ENCODE data around the gene SLCO3A1.
"Not testable (repeated sequence)": the region's sequence is repeated elsewhere in the genome, so short reads cannot be mapped to it uniquely, and the experiment has no call there.

The SLCO3A1 gene

GRCh38 chr15:92059036-92059970, 205.8 kb downstream of the SLCO3A1 start:
- no peak for TF ChIP-seq CTCF (IDR thresholded peaks at IDR 0.05)
- Histone ChIP-seq H3K36me3 (ENCODE audit: control insufficient read depth, insufficient read depth, low read length) (no peaks in the 10 kb centered on the region), H3K27ac (no peak overlapping the region), H3K9me3 (ENCODE audit: control insufficient read depth, low read length) (no peaks in the 10 kb centered on the region), H2AFZ (no peak overlapping the region), H3K4me3 (ENCODE audit: low read depth, low read length) (no peak overlapping the region), H3K4me1 (peaks cover 2% of the 10 kb centered on the region), H3K9ac (no peak overlapping the region), H3K27me3 (ENCODE audit: control insufficient read depth, insufficient read depth, low read length) (no peaks in the 10 kb centered on the region), H3K4me2 (ENCODE audit: low read length) (no peak overlapping the region), H3K79me2 (peaks cover 7% of the 10 kb centered on the region)

DNA sequence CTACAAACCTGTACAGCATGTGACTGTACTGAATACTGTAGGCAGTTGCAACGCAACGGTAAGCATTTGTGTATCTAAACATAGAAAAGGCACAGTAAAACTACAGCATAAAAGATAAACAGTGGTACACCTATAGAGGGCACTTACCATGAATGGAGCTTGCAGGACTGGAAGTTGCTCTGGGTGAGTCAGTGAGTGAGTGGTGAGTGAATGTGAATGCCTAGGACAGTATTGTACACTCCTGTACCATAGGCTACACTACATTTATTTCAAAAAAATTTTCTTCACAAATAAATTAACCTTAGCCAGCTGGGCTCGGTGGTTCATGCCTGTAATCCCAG, 206.4 kb downstream of the SLCO3A1 start:
- H3K79me2 ChIP-seq; H3K4me3 ChIP-seq (ENCODE audit: low read depth, low read length); H3K9me3 ChIP-seq (ENCODE audit: control insufficient read depth, low read length); H3K4me1 ChIP-seq; H3K27me3 ChIP-seq (ENCODE audit: control insufficient read depth, insufficient read depth, low read length); H3K9ac ChIP-seq; H3K36me3 ChIP-seq (ENCODE audit: control insufficient read depth, insufficient read depth, low read length); H3K27ac ChIP-seq; H2AFZ ChIP-seq; H3K4me2 ChIP-seq (ENCODE audit: low read length): not testable (repeated sequence)

- no peak overlapping the region for H3K27ac ChIP-seq
- H3K9ac ChIP-seq = no peak overlapping the region
- no peaks in the 10 kb centered on the region for H3K9me3 ChIP-seq (ENCODE audit: control insufficient read depth, low read length)
- peaks cover 9% of the 10 kb centered on the region for H3K79me2 ChIP-seq
- H3K4me2 ChIP-seq (ENCODE audit: low read length) = no peak overlapping the region
- H3K4me3 ChIP-seq (ENCODE audit: low read depth, low read length) = no peak overlapping the region
- no peak for TF ChIP-seq CTCF (IDR thresholded peaks at IDR 0.05)
- peaks cover 2% of the 10 kb centered on the region for H3K4me1 ChIP-seq
- H3K36me3 ChIP-seq (ENCODE audit: control insufficient read depth, insufficient read depth, low read length) = no peaks in the 10 kb centered on the region
- no peaks in the 10 kb centered on the region for H3K27me3 ChIP-seq (ENCODE audit: control insufficient read depth, insufficient read depth, low read length)
- no peak overlapping the region for H2AFZ ChIP-seq
Observed at GRCh38 chr15:92061511-92062195, 208.1 kb downstream of the SLCO3A1 start.

DNA sequence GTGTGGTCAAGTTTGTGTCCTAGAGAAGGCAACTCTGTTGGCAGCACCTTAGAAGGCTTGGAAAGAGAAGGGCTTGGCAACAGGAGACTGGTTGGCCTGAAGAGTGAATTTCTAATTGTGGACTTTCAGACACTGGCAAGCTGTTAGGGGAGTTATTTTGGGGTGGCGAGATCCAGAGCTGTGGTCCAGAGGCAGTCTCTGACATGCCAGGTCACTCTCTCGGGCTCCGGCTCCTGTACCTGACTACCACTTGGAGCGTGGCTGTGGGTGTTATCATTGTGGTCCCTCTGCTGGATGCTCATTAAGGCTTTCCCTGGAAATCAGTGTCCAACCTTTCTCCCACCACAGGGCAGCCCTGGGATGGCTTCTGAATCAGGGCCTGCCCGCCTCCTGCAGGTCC, 209.0 kb downstream of the SLCO3A1 start:
- no peak overlapping the region for H2AFZ ChIP-seq
- no peaks in the 10 kb centered on the region for H3K36me3 ChIP-seq (ENCODE audit: control insufficient read depth, insufficient read depth, low read length)
- no peaks in the 10 kb centered on the region for H3K9me3 ChIP-seq (ENCODE audit: control insufficient read depth, low read length)
- no peak overlapping the region for H3K9ac ChIP-seq
- H3K4me3 ChIP-seq (ENCODE audit: low read depth, low read length) = no peak overlapping the region
- no peak overlapping the region for H3K4me2 ChIP-seq (ENCODE audit: low read length)
- no peaks in the 10 kb centered on the region for H3K27me3 ChIP-seq (ENCODE audit: control insufficient read depth, insufficient read depth, low read length)
- H3K79me2 ChIP-seq = peaks cover 10% of the 10 kb centered on the region
- H3K27ac ChIP-seq = no peak overlapping the region
- TF ChIP-seq CTCF (IDR thresholded peaks at IDR 0.05) = no peak
- H3K4me1 ChIP-seq = peaks cover 2% of the 10 kb centered on the region

- Histone ChIP-seq H3K9me3 (ENCODE audit: control insufficient read depth, low read length) (no peaks in the 10 kb centered on the region), H3K36me3 (ENCODE audit: control insufficient read depth, insufficient read depth, low read length) (no peaks in the 10 kb centered on the region), H3K79me2 (peaks cover 4% of the 10 kb centered on the region), H3K27ac (no peak overlapping the region), H3K4me1 (no peaks in the 10 kb centered on the region), H3K27me3 (ENCODE audit: control insufficient read depth, insufficient read depth, low read length) (no peaks in the 10 kb centered on the region), H3K4me2 (ENCODE audit: low read length) (no peak overlapping the region), H2AFZ (no peak overlapping the region), H3K4me3 (ENCODE audit: low read depth, low read length) (no peak overlapping the region), H3K9ac (no peak overlapping the region)
- TF ChIP-seq CTCF (IDR thresholded peaks at IDR 0.05) = no peak
Observed at GRCh38 chr15:92068121-92068520, 214.6 kb downstream of the SLCO3A1 start.
